Keratinocyte (primary cell): ENCODE results near the gene IRGQ. TPM values are rescaled to one million over a fixed set of nuclear protein-coding genes. Genes with fewer than 3 reads are reported as not detected.

Source experiments
- DNase-seq: peaks from one replicate; pipeline ENCODE4 v3.0.0-alpha.2; 2011; ENCODE audit warnings: low read depth, missing footprints, low spot score
- FAIRE-seq: peaks from 2 replicates; lab custom pipeline; 2011; peaks lifted over from hg19 to GRCh38; lab: Jason Lieb, UNC
- H2AFZ ChIP-seq: 2 replicates; pipeline ENCODE4 v1.6.0; 2012; ENCODE audit warnings: low read length, control low read depth, inconsistent platforms; ENCODE audit not compliant: control insufficient read depth
- H3K27ac ChIP-seq: 2 replicates; pipeline ENCODE4 v1.5.1; 2011; ENCODE audit warnings: low read length; ENCODE audit not compliant: control insufficient read depth, insufficient read depth
- H3K27me3 ChIP-seq: 3 replicates; pipeline ENCODE4 v1.6.0; 2011; ENCODE audit warnings: low read length; ENCODE audit not compliant: control insufficient read depth, insufficient read depth; ENCODE audit errors: extremely low read depth
- H3K36me3 ChIP-seq, 2 experiments: 2 replicates in 1 of 2; 3 replicates in 1 of 2; pipeline ENCODE4 v1.5.1; 2011; ENCODE audit warnings: low read length in 2 of 2, mild to moderate bottlenecking in 1 of 2; ENCODE audit not compliant: control insufficient read depth in 2 of 2, insufficient read depth in 2 of 2; ENCODE audit errors: extremely low read depth in 1 of 2
- H3K4me1 ChIP-seq: 3 replicates; pipeline ENCODE4 v1.5.1; 2011; ENCODE audit warnings: low read length; ENCODE audit not compliant: control insufficient read depth, insufficient read depth; ENCODE audit errors: extremely low read depth
- H3K4me2 ChIP-seq: 3 replicates; pipeline ENCODE4 v1.6.0; 2011; ENCODE audit warnings: low read depth, low read length; ENCODE audit not compliant: control insufficient read depth, insufficient read depth; ENCODE audit errors: extremely low read depth
- H3K4me3 ChIP-seq, 3 experiments: fragments of 200-600 bp in 1 of 3; sonication (generic) in 1 of 3; 2 replicates in 2 of 3; 3 replicates in 1 of 3; pipeline ENCODE4 v1.5.1; 2011 to 2016; ENCODE audit warnings: low read length in 3 of 3, mild to moderate bottlenecking in 3 of 3, control low read depth in 2 of 3, inconsistent platforms in 1 of 3, low read depth in 1 of 3, mixed read lengths in 1 of 3, mixed run types in 1 of 3, moderate library complexity in 1 of 3; ENCODE audit not compliant: control insufficient read depth in 2 of 3, insufficient read depth in 2 of 3; ENCODE audit errors: extremely low read depth in 1 of 3
- H3K79me2 ChIP-seq: 2 replicates; pipeline ENCODE4 v1.6.0; 2012; ENCODE audit warnings: low read length; ENCODE audit not compliant: control insufficient read depth, insufficient read depth
- H3K9ac ChIP-seq: 3 replicates; pipeline ENCODE4 v1.6.0; 2011; ENCODE audit warnings: low read length; ENCODE audit not compliant: control insufficient read depth, insufficient read depth; ENCODE audit errors: extremely low read depth
- H3K9me1 ChIP-seq: 3 replicates; pipeline ENCODE4 v1.6.0; 2011; ENCODE audit warnings: low read length; ENCODE audit not compliant: control insufficient read depth, insufficient read depth; ENCODE audit errors: extremely low read depth
- H3K9me3 ChIP-seq: 2 replicates; pipeline ENCODE4 v1.5.1; 2012; ENCODE audit warnings: low read depth, low read length; ENCODE audit not compliant: control insufficient read depth
- H4K20me1 ChIP-seq: 3 replicates; pipeline ENCODE4 v1.6.0; 2011; ENCODE audit warnings: low read length; ENCODE audit not compliant: control insufficient read depth, insufficient read depth; ENCODE audit errors: extremely low read depth
- EZH2 ChIP-seq: IDR thresholded peaks from one replicate; pipeline ENCODE4 v1.6.1; 2012; ENCODE audit warnings: inconsistent platforms, mild to moderate bottlenecking, low read length, moderate library complexity
- dilution Hi-C: fragments of 300-500 bp; cut with MboI; formaldehyde crosslinking; loops from one replicate; pipeline ENCODE4 v1.7.0; 2020; ENCODE audit warnings: low sequenced_read_pairs; ENCODE audit not compliant: extremely low pct_ligation_motif_present
- polyA plus RNA-seq, 5 experiments: library from polyadenylated mRNA; depleted of rRNA in 3 of 5; stranded (reverse) in 3 of 5; stranded (forward) in 1 of 5; unstranded in 1 of 5; fragments of >200 nt; gene quantifications; 1 replicate in 1 of 5; 2 replicates in 3 of 5; 3 replicates in 1 of 5; pipeline versions ENCODE4 v1.2.1 to v1.2.3, GENCODE V29; 2011 to 2012; ENCODE audit warnings: missing spikeins in 2 of 5, low read depth in 1 of 5, low replicate concordance in 1 of 5
- TF ChIP-seq, protein P1 (sequence below), 3 experiments: IDR thresholded peaks in 1 of 3; conservative IDR thresholded peaks in 1 of 3; optimal IDR thresholded peaks in 1 of 3; 2 replicates in 2 of 3; 3 replicates in 1 of 3; pipeline versions ENCODE3 to v1.5.1; 2011; ENCODE audit warnings: low read length in 3 of 3, mild to moderate bottlenecking in 3 of 3, moderate library complexity in 2 of 3, control low read depth in 1 of 3, inconsistent platforms in 1 of 3; ENCODE audit not compliant: insufficient read depth in 2 of 3; ENCODE audit errors: extremely low read depth in 1 of 3

The IRGQ gene
- polyA plus RNA-seq, 1 donor (not counting 4 experiments of a cell fraction or from before 2014, with no cell fraction given) = 12.9 TPM

DNA sequence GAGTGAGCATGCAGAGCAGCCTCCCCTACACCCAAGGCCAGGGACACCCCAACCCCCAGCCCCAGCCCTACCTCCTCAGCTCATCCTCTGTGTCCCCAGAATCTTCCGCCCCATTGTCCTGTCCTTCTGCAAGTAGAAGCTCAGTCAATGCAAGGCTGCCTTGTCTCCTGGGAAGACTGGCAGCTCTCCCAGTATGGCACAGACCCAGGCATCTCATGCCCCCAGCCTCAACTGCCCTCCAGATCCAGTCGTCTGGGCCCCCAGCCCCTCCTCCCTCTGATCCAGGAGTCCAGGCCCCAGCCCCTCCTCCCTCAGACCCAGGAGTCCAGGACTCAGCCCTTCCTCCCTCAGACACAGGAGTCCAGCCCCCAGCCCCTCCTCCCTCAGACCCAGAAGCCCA is 50.0 kb downstream of the IRGQ start:
- Histone ChIP-seq H3K9ac (no peak overlapping the region), H2AFZ (no peak overlapping the region), H3K79me2 (no peaks in the 10 kb centered on the region), H4K20me1 (no peaks in the 10 kb centered on the region), H3K9me1 (no peaks in the 10 kb centered on the region), H3K4me3 (no peak overlapping the region), H3K9me3 (no peaks in the 10 kb centered on the region), H3K4me1 (no peaks in the 10 kb centered on the region), H3K36me3 (peaks cover 12 to 20% of the 10 kb centered on the region in 2 experiments), H3K4me2 (no peak overlapping the region), H3K27ac (no peak overlapping the region), H3K27me3 (no peaks in the 10 kb centered on the region)
- FAIRE-seq = no peak
- TF ChIP-seq EZH2 = no peak
- TF ChIP-seq, protein P1, sequence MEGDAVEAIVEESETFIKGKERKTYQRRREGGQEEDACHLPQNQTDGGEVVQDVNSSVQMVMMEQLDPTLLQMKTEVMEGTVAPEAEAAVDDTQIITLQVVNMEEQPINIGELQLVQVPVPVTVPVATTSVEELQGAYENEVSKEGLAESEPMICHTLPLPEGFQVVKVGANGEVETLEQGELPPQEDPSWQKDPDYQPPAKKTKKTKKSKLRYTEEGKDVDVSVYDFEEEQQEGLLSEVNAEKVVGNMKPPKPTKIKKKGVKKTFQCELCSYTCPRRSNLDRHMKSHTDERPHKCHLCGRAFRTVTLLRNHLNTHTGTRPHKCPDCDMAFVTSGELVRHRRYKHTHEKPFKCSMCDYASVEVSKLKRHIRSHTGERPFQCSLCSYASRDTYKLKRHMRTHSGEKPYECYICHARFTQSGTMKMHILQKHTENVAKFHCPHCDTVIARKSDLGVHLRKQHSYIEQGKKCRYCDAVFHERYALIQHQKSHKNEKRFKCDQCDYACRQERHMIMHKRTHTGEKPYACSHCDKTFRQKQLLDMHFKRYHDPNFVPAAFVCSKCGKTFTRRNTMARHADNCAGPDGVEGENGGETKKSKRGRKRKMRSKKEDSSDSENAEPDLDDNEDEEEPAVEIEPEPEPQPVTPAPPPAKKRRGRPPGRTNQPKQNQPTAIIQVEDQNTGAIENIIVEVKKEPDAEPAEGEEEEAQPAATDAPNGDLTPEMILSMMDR (optimal IDR thresholded peaks at IDR 0.05 in 1 of 3, IDR thresholded peaks at IDR 0.05 in 1 of 3, conservative IDR thresholded peaks at IDR 0.05 in 1 of 3; ENCODE audit: extremely low read depth in 1 of 3, insufficient read depth in 2 of 3, low read length in 3 of 3) = no peak
- dilution Hi-C loops = no loop called here
- DNase-seq = no peak

DNA sequence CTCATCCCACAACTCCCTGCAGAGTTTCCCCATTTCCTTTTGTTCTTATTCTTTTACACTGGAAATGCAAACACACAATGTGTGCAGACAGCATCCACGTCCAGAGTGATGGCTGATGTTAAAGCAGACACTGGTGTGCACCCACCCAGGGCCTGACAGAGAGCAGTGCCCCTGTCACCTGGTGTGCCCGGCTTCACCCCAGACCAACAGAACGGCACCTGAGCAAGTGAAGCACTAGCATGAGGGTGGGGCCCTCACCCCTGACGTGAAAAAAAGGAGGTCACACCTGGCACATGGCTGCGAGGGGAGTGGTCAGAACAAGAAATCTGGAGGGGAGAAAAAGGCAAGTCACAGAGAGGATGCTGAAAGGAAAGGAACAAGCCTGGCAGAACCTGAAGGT is 50.7 kb downstream of the IRGQ start:
- TF ChIP-seq EZH2 = no peak
- TF ChIP-seq, protein P1 (optimal IDR thresholded peaks at IDR 0.05 in 1 of 3, IDR thresholded peaks at IDR 0.05 in 1 of 3, conservative IDR thresholded peaks at IDR 0.05 in 1 of 3; ENCODE audit: extremely low read depth in 1 of 3, insufficient read depth in 2 of 3, low read length in 3 of 3) = no peak
- Histone ChIP-seq H3K4me3 (no peak overlapping the region), H3K9me3 (no peaks in the 10 kb centered on the region), H3K9me1 (no peaks in the 10 kb centered on the region), H3K4me1 (no peaks in the 10 kb centered on the region), H4K20me1 (no peaks in the 10 kb centered on the region), H3K27me3 (no peaks in the 10 kb centered on the region), H3K4me2 (no peak overlapping the region), H3K79me2 (no peaks in the 10 kb centered on the region), H2AFZ (no peak overlapping the region), H3K9ac (no peak overlapping the region), H3K27ac (no peak overlapping the region), H3K36me3 (peaks cover 9 to 21% of the 10 kb centered on the region in 2 experiments)
- dilution Hi-C loops = no loop called here
- FAIRE-seq (no peak), DNase-seq (no peak)
